ENCODE results near the gene SND1.

SND1 gene

GRCh38 chr7:127791446-127792189 lies 139.6 kb downstream of the SND1 start:
- H3K4me3 Mint-ChIP-seq, result no peak overlapping the region
- no peaks in the 10 kb centered on the region for H3K9me3 Mint-ChIP-seq
- H3K27ac Mint-ChIP-seq, result no peak overlapping the region
- DNase-seq, result no peak
- no peaks in the 10 kb centered on the region for H3K36me3 Mint-ChIP-seq
- H3K27me3 Mint-ChIP-seq, result no peaks in the 10 kb centered on the region
- CTCF ChIA-PET, result interaction anchor here (0.7 to 1.7 kb wide), 8 partner anchors 13 to 418 kb away, joined by 3 to 8 read pairs (median 3); no protein-coding TSS in a partner anchor
- H3K4me1 Mint-ChIP-seq, result peaks cover 7% of the 10 kb centered on the region

- DNase-seq, result peak; percentile 58
- H3K27ac Mint-ChIP-seq, result no peak overlapping the region
- no peaks in the 10 kb centered on the region for H3K36me3 Mint-ChIP-seq
- no peak overlapping the region for H3K4me3 Mint-ChIP-seq
- no peaks in the 10 kb centered on the region for H3K27me3 Mint-ChIP-seq
- H3K4me1 Mint-ChIP-seq, result no peaks in the 10 kb centered on the region
- H3K9me3 Mint-ChIP-seq, result no peaks in the 10 kb centered on the region
- CTCF ChIA-PET, result interaction anchor here (0.6 to 1.7 kb wide), 14 partner anchors 9 to 594 kb away, joined by 3 to 9 read pairs (median 3); no protein-coding TSS in a partner anchor
Observed at GRCh38 chr7:127792528-127793342, 140.7 kb downstream of the SND1 start.

GRCh38 chr7:127793582-127793981 lies 141.6 kb downstream of the SND1 start:
- Mint-ChIP-seq H3K4me3 (no peak overlapping the region), H3K27ac (no peak overlapping the region), H3K36me3 (no peaks in the 10 kb centered on the region)

GRCh38 chr7:127794136-127794535 lies 142.1 kb downstream of the SND1 start:
- DNase-seq, result no peak
- no peaks in the 10 kb centered on the region for H3K9me3 Mint-ChIP-seq
- H3K27me3 Mint-ChIP-seq, result no peaks in the 10 kb centered on the region
- CTCF ChIA-PET, result interaction anchor here (1.2 kb wide), 1 partner anchor 16 kb away, joined by 3 read pairs; no protein-coding TSS in a partner anchor
- H3K4me3 Mint-ChIP-seq, result no peak overlapping the region
- no peaks in the 10 kb centered on the region for H3K4me1 Mint-ChIP-seq
- no peak overlapping the region for H3K27ac Mint-ChIP-seq
- no peaks in the 10 kb centered on the region for H3K36me3 Mint-ChIP-seq

More at GRCh38 chr7:127793582-127793981, 141.6 kb downstream of the SND1 start:
- Mint-ChIP-seq H3K4me1 (no peaks in the 10 kb centered on the region), H3K27me3 (no peaks in the 10 kb centered on the region), H3K9me3 (no peaks in the 10 kb centered on the region)
- CTCF ChIA-PET, result interaction anchor here (1.1 to 1.6 kb wide), 3 partner anchors 10 to 237 kb away, joined by 3 to 9 read pairs (median 3); no protein-coding TSS in a partner anchor
- no peak for DNase-seq

GRCh38 chr7:127794551-127794950 lies 142.6 kb downstream of the SND1 start:
- Mint-ChIP-seq H3K4me1 (no peaks in the 10 kb centered on the region), H3K9me3 (no peaks in the 10 kb centered on the region), H3K27ac (no peak overlapping the region), H3K27me3 (no peaks in the 10 kb centered on the region), H3K36me3 (no peaks in the 10 kb centered on the region), H3K4me3 (no peak overlapping the region)
- CTCF ChIA-PET, result interaction anchor here (0.9 kb wide), 1 partner anchor 316 kb away, joined by 3 read pairs; no protein-coding TSS in a partner anchor
- no peak for DNase-seq

GRCh38 chr7:127798023-127798422 lies 146.0 kb downstream of the SND1 start:
- Mint-ChIP-seq H3K36me3 (no peaks in the 10 kb centered on the region), H3K9me3 (no peaks in the 10 kb centered on the region), H3K27me3 (no peaks in the 10 kb centered on the region), H3K4me3 (no peak overlapping the region), H3K27ac (no peak overlapping the region), H3K4me1 (peaks cover 9% of the 10 kb centered on the region)
- DNase-seq, result no peak
- CTCF ChIA-PET, result no interaction called here

GRCh38 chr7:127798769-127799372 lies 146.9 kb downstream of the SND1 start:
- peaks cover 9% of the 10 kb centered on the region for H3K4me1 Mint-ChIP-seq
- no peak overlapping the region for H3K4me3 Mint-ChIP-seq
- no peak for DNase-seq
- no peaks in the 10 kb centered on the region for H3K36me3 Mint-ChIP-seq
- no peaks in the 10 kb centered on the region for H3K27me3 Mint-ChIP-seq
- CTCF ChIA-PET, result no interaction called here
- H3K9me3 Mint-ChIP-seq, result no peaks in the 10 kb centered on the region
- H3K27ac Mint-ChIP-seq, result no peak overlapping the region

- no peaks in the 10 kb centered on the region for H3K36me3 Mint-ChIP-seq
- no peak overlapping the region for H3K4me3 Mint-ChIP-seq
- H3K4me1 Mint-ChIP-seq, result peaks cover 9% of the 10 kb centered on the region
- DNase-seq, result no peak
- H3K27ac Mint-ChIP-seq, result no peak overlapping the region
- CTCF ChIA-PET, result no interaction called here
- H3K27me3 Mint-ChIP-seq, result no peaks in the 10 kb centered on the region
- H3K9me3 Mint-ChIP-seq, result no peaks in the 10 kb centered on the region
Observed at GRCh38 chr7:127799535-127800305, 147.7 kb downstream of the SND1 start.

GRCh38 chr7:127802845-127803244 lies 150.9 kb downstream of the SND1 start:
- H3K4me1 Mint-ChIP-seq, result peaks cover 9% of the 10 kb centered on the region
- H3K9me3 Mint-ChIP-seq, result no peaks in the 10 kb centered on the region
- peaks cover 4% of the 10 kb centered on the region for H3K36me3 Mint-ChIP-seq
- CTCF ChIA-PET, result no interaction called here
- no peak overlapping the region for H3K27ac Mint-ChIP-seq
- H3K27me3 Mint-ChIP-seq, result no peaks in the 10 kb centered on the region
- DNase-seq, result no peak
- H3K4me3 Mint-ChIP-seq, result no peak overlapping the region

GRCh38 chr7:127803626-127804025 lies 151.6 kb downstream of the SND1 start:
- Mint-ChIP-seq H3K9me3 (no peaks in the 10 kb centered on the region), H3K4me1 (peaks cover 9% of the 10 kb centered on the region), H3K36me3 (peaks cover 6% of the 10 kb centered on the region), H3K4me3 (no peak overlapping the region), H3K27me3 (no peaks in the 10 kb centered on the region), H3K27ac (no peak overlapping the region)
- CTCF ChIA-PET, result interaction anchor here (0.6 kb wide), 1 partner anchor 516 kb away, joined by 3 read pairs; no protein-coding TSS in a partner anchor
- DNase-seq, result no peak

GRCh38 chr7:127807340-127807739 lies 155.3 kb downstream of the SND1 start:
- Mint-ChIP-seq H3K27ac (no peak overlapping the region), H3K27me3 (no peaks in the 10 kb centered on the region), H3K36me3 (peaks cover 21% of the 10 kb centered on the region), H3K4me3 (no peak overlapping the region), H3K4me1 (no peaks in the 10 kb centered on the region), H3K9me3 (no peaks in the 10 kb centered on the region)
- CTCF ChIA-PET, result no interaction called here
- no peak for DNase-seq

- Mint-ChIP-seq H3K9me3 (no peaks in the 10 kb centered on the region), H3K36me3 (peaks cover 23% of the 10 kb centered on the region), H3K4me3 (no peak overlapping the region), H3K27ac (no peak overlapping the region), H3K27me3 (no peaks in the 10 kb centered on the region), H3K4me1 (no peaks in the 10 kb centered on the region)
- DNase-seq, result no peak
- CTCF ChIA-PET, result no interaction called here
Observed at GRCh38 chr7:127807829-127808228, 155.8 kb downstream of the SND1 start.

GRCh38 chr7:127809261-127809702 lies 157.3 kb downstream of the SND1 start:
- no peak for DNase-seq
- no peaks in the 10 kb centered on the region for H3K9me3 Mint-ChIP-seq
- H3K4me3 Mint-ChIP-seq, result no peak overlapping the region
- H3K36me3 Mint-ChIP-seq, result peaks cover 26% of the 10 kb centered on the region
- H3K27ac Mint-ChIP-seq, result no peak overlapping the region
- H3K27me3 Mint-ChIP-seq, result no peaks in the 10 kb centered on the region
- H3K4me1 Mint-ChIP-seq, result no peaks in the 10 kb centered on the region
- CTCF ChIA-PET, result interaction anchor here (0.6 kb wide), 1 partner anchor 302 kb away, joined by 3 read pairs; no protein-coding TSS in a partner anchor

Data from activated naive CD4-positive, alpha-beta T cell treated with anti-CD3 and anti-CD28 coated beads, Interleukin-2, amount 10 ng/mL, durations not matched to agents 7 days and 5 days (primary cell).